CD4-positive, alpha-beta memory T cell (primary cell): ENCODE data around the gene RRAS2. TPM values are rescaled to one million over a fixed set of nuclear protein-coding genes. Genes with fewer than 3 reads are reported as not detected.

Experiments
- CTCF ChIA-PET: fragments of 350-600 bp; sonication (Branson Sonifier 250); formaldehyde crosslinking; loops from one replicate; lab custom pipeline; 2021; ENCODE audit warnings: inconsistent platforms; ENCODE audit not compliant: partially characterized antibody; lab: Charles Lee
- POLR2A ChIA-PET: fragments of 350-600 bp; sonication (Branson Sonifier 250); formaldehyde crosslinking; loops from one replicate; lab custom pipeline; 2021; ENCODE audit not compliant: partially characterized antibody; lab: Charles Lee
- DNase-seq, 5 donors: peaks; one replicate each; pipeline versions ENCODE4 v3.0.0 to v3.0.0-alpha.2; 2020 to 2022; ENCODE audit warnings: mixed read lengths in 1 of 5
- H3K27ac ChIP-seq: one replicate; pipeline ENCODE4 v1.7.0; 2013; ENCODE audit warnings: low read depth, low read length
- H3K27me3 ChIP-seq: 2 replicates; pipeline ENCODE4 v1.7.0; 2013; ENCODE audit warnings: mild to moderate bottlenecking, low read length, moderate library complexity; ENCODE audit not compliant: insufficient read depth
- H3K36me3 ChIP-seq: 2 replicates; pipeline ENCODE4 v1.7.0; 2013; ENCODE audit warnings: mild to moderate bottlenecking, low read length, moderate library complexity; ENCODE audit not compliant: insufficient read depth
- H3K4me1 ChIP-seq: 2 replicates; pipeline ENCODE4 v1.7.0; 2013; ENCODE audit warnings: mild to moderate bottlenecking, low read length, moderate library complexity; ENCODE audit not compliant: insufficient read depth
- H3K4me3 ChIP-seq, 2 donors: one replicate each; pipeline ENCODE4 v1.7.0; 2013; ENCODE audit warnings: low read length in 2 of 2, mild to moderate bottlenecking in 1 of 2
- H3K9me3 ChIP-seq, 2 donors: one replicate each; pipeline ENCODE4 v1.7.0; 2013; ENCODE audit warnings: low read length in 2 of 2, control low read depth in 1 of 2; ENCODE audit not compliant: control insufficient read depth in 1 of 2
- H3K27ac Mint-ChIP-seq, 7 donors: one replicate each; pipeline ENCODE4 v1.8.0; 2020 to 2021; ENCODE audit warnings: mixed read lengths in 7 of 7, mild to moderate bottlenecking in 6 of 7, inconsistent platforms in 3 of 7, moderate library complexity in 3 of 7
- H3K27me3 Mint-ChIP-seq, 2 donors: one replicate each; pipeline ENCODE4 v1.8.0; 2020 to 2021; ENCODE audit warnings: mixed read lengths in 2 of 2
- H3K36me3 Mint-ChIP-seq, 2 donors: one replicate each; pipeline ENCODE4 v1.8.0; 2020 to 2021; ENCODE audit warnings: mixed read lengths in 2 of 2, inconsistent platforms in 1 of 2, mild to moderate bottlenecking in 1 of 2
- H3K4me1 Mint-ChIP-seq, 4 donors: one replicate each; pipeline ENCODE4 v1.8.0; 2020 to 2021; ENCODE audit warnings: mixed read lengths in 4 of 4, mild to moderate bottlenecking in 1 of 4
- H3K4me3 Mint-ChIP-seq, 8 donors: one replicate each; pipeline ENCODE4 v1.8.0; 2020 to 2021; ENCODE audit warnings: mixed read lengths in 8 of 8, mild to moderate bottlenecking in 7 of 8, moderate library complexity in 6 of 8, inconsistent platforms in 3 of 8
- H3K9me3 Mint-ChIP-seq, 8 donors: one replicate each; pipeline ENCODE4 v1.8.0; 2020 to 2021; ENCODE audit warnings: mixed read lengths in 8 of 8, mild to moderate bottlenecking in 5 of 8, inconsistent platforms in 3 of 8, moderate library complexity in 1 of 8
- intact Hi-C: fragments of 100-400 bp; cut with micrococcal nuclease; formaldehyde crosslinking; loops from one replicate; pipeline ENCODE4 v1.15.1; 2023
- polyA plus RNA-seq, 2 donors: library from polyadenylated mRNA; unstranded; fragments of 300-500 nt; fragmentation: Illumina TruSeq; gene quantifications; one replicate each; pipeline ENCODE4 v1.2.3, GENCODE V29; 2021
- total RNA-seq, 2 experiments: library from RNA; stranded (reverse); gene quantifications; one replicate each; pipeline ENCODE4 v1.2.3, GENCODE V29; 2021

The RRAS2 gene
- total and polyA plus RNA-seq, 4 experiments from 2014 or later, result 11.4 to 12.5 (median 11.6) TPM

GRCh38 chr11:14322510-14322909 is 36.5 kb downstream of the RRAS2 start:
- H3K4me1 Mint-ChIP-seq, result peaks cover 38 to 82% (median 56%) of the 10 kb centered on the region in 4 donors
- no peak overlapping the region for H3K4me3 Mint-ChIP-seq
- no peaks in the 10 kb centered on the region for H3K27me3 ChIP-seq
- H3K27ac ChIP-seq, result no peak overlapping the region
- no peaks in the 10 kb centered on the region for H3K9me3 ChIP-seq
- H3K27ac Mint-ChIP-seq, result no peak overlapping the region
- POLR2A ChIA-PET, result no interaction called here
- H3K27me3 Mint-ChIP-seq, result no peaks in the 10 kb centered on the region
- CTCF ChIA-PET, result interaction anchor here (1.0 kb wide), 1 partner anchor 33 kb away, joined by 3 read pairs; no protein-coding TSS in a partner anchor
- H3K36me3 ChIP-seq, result no peaks in the 10 kb centered on the region
- no peaks in the 10 kb centered on the region for H3K9me3 Mint-ChIP-seq
- no peak overlapping the region for H3K4me3 ChIP-seq
- intact Hi-C loops, result no loop called here
- no peak for DNase-seq
- H3K36me3 Mint-ChIP-seq, result no peaks in the 10 kb centered on the region
- H3K4me1 ChIP-seq, result peaks cover 62% of the 10 kb centered on the region

GRCh38 chr11:14320020-14320419 is 39.0 kb downstream of the RRAS2 start:
- H3K4me1 Mint-ChIP-seq, result peaks cover 32 to 76% (median 58%) of the 10 kb centered on the region in 4 donors
- no peaks in the 10 kb centered on the region for H3K9me3 Mint-ChIP-seq
- H3K27ac Mint-ChIP-seq, result peak overlapping the region in 5 of 7 donors; percentile 4 to 63 (median 39)
- H3K4me3 Mint-ChIP-seq, result peak overlapping the region in 7 of 8 donors; percentile 0 to 73 (median 64)
- no peaks in the 10 kb centered on the region for H3K36me3 Mint-ChIP-seq
- Histone ChIP-seq H3K27ac (no peak overlapping the region), H3K4me3 (no peak overlapping the region), H3K9me3 (no peaks in the 10 kb centered on the region), H3K4me1 (peaks cover 43% of the 10 kb centered on the region), H3K36me3 (no peaks in the 10 kb centered on the region), H3K27me3 (no peaks in the 10 kb centered on the region)
- POLR2A ChIA-PET, result interaction anchor here (0.9 to 2.0 kb wide), 8 partner anchors 10 to 200 kb away, joined by 3 to 6 read pairs (median 4); partner anchors contain the start of genes COPB1 and PSMA1
- intact Hi-C loops, result no loop called here
- H3K27me3 Mint-ChIP-seq, result no peaks in the 10 kb centered on the region
- peak; percentile 58 to 63 (median 60) for DNase-seq
- CTCF ChIA-PET, result interaction anchor here (1.0 to 3.7 kb wide), 9 partner anchors 11 to 587 kb away, joined by 3 to 30 read pairs (median 5); no protein-coding TSS in a partner anchor

- Mint-ChIP-seq H3K4me3 (peak overlapping the region in 2 of 8 donors; percentile 12 to 35), H3K4me1 (peaks cover 32 to 78% (median 58%) of the 10 kb centered on the region in 4 donors), H3K9me3 (no peaks in the 10 kb centered on the region), H3K27me3 (no peaks in the 10 kb centered on the region), H3K36me3 (no peaks in the 10 kb centered on the region), H3K27ac (peak overlapping the region in 2 of 7 donors; percentile 17 to 37)
- Histone ChIP-seq H3K27me3 (no peaks in the 10 kb centered on the region), H3K4me3 (no peak overlapping the region), H3K36me3 (no peaks in the 10 kb centered on the region), H3K4me1 (peaks cover 45% of the 10 kb centered on the region), H3K27ac (no peak overlapping the region), H3K9me3 (no peaks in the 10 kb centered on the region)
- DNase-seq, result no peak
- CTCF ChIA-PET, result interaction anchor here (1.6 to 3.7 kb wide), 2 partner anchors 10 to 137 kb away, joined by 5 to 30 read pairs; no protein-coding TSS in a partner anchor
- intact Hi-C loops, result no loop called here
- POLR2A ChIA-PET, result interaction anchor here (0.5 kb wide), 1 partner anchor 200 kb away, joined by 3 read pairs; no protein-coding TSS in a partner anchor
Measured at GRCh38 chr11:14318581-14318981, 40.4 kb downstream of the RRAS2 start.

- POLR2A ChIA-PET, result no interaction called here
- no peaks in the 10 kb centered on the region for H3K9me3 ChIP-seq
- no peaks in the 10 kb centered on the region for H3K36me3 Mint-ChIP-seq
- no peaks in the 10 kb centered on the region for H3K27me3 ChIP-seq
- H3K4me1 Mint-ChIP-seq, result peaks cover 36 to 78% (median 60%) of the 10 kb centered on the region in 4 donors
- peak overlapping the region in 2 of 8 donors; percentile 0 to 21 for H3K4me3 Mint-ChIP-seq
- H3K27ac ChIP-seq, result no peak overlapping the region
- H3K36me3 ChIP-seq, result no peaks in the 10 kb centered on the region
- peaks cover 53% of the 10 kb centered on the region for H3K4me1 ChIP-seq
- intact Hi-C loops, result no loop called here
- peak overlapping the region in 2 of 7 donors; percentile 2 to 13 for H3K27ac Mint-ChIP-seq
- no peak overlapping the region for H3K4me3 ChIP-seq
- H3K9me3 Mint-ChIP-seq, result no peaks in the 10 kb centered on the region
- no peaks in the 10 kb centered on the region for H3K27me3 Mint-ChIP-seq
- DNase-seq, result no peak
- CTCF ChIA-PET, result interaction anchor here (1.6 to 3.7 kb wide), 2 partner anchors 9 to 138 kb away, joined by 5 to 30 read pairs; no protein-coding TSS in a partner anchor
Measured at GRCh38 chr11:14317659-14318325, 41.2 kb downstream of the RRAS2 start.

- no peaks in the 10 kb centered on the region for H3K36me3 ChIP-seq
- peaks cover 40% of the 10 kb centered on the region for H3K4me1 ChIP-seq
- no peaks in the 10 kb centered on the region for H3K9me3 ChIP-seq
- Mint-ChIP-seq H3K27ac (no peak overlapping the region), H3K4me3 (no peak overlapping the region), H3K36me3 (no peaks in the 10 kb centered on the region), H3K27me3 (no peaks in the 10 kb centered on the region), H3K9me3 (no peaks in the 10 kb centered on the region), H3K4me1 (peaks cover 29 to 60% (median 49%) of the 10 kb centered on the region in 4 donors)
- ChIA-PET POLR2A (no interaction called here), CTCF (interaction anchor here (1.1 to 4.3 kb wide), 3 partner anchors 10 to 139 kb away, joined by 3 to 30 read pairs (median 4); no protein-coding TSS in a partner anchor)
- intact Hi-C loops, result no loop called here
- H3K4me3 ChIP-seq, result no peak overlapping the region
- H3K27me3 ChIP-seq, result no peaks in the 10 kb centered on the region
- H3K27ac ChIP-seq, result no peak overlapping the region
- DNase-seq, result no peak
Measured at GRCh38 chr11:14315130-14315529, 43.9 kb downstream of the RRAS2 start.

- no peaks in the 10 kb centered on the region for H3K27me3 ChIP-seq
- no peak overlapping the region for H3K27ac Mint-ChIP-seq
- intact Hi-C loops, result no loop called here
- H3K4me3 ChIP-seq, result no peak overlapping the region
- POLR2A ChIA-PET, result no interaction called here
- H3K36me3 ChIP-seq, result no peaks in the 10 kb centered on the region
- no peak overlapping the region for H3K27ac ChIP-seq
- no peaks in the 10 kb centered on the region for H3K9me3 ChIP-seq
- H3K9me3 Mint-ChIP-seq, result no peaks in the 10 kb centered on the region
- CTCF ChIA-PET, result interaction anchor here (0.7 to 4.3 kb wide), 3 partner anchors 9 to 140 kb away, joined by 3 to 30 read pairs (median 16); no protein-coding TSS in a partner anchor
- H3K27me3 Mint-ChIP-seq, result no peaks in the 10 kb centered on the region
- H3K36me3 Mint-ChIP-seq, result no peaks in the 10 kb centered on the region
- peak overlapping the region in 1 of 8 donors; percentile 34 for H3K4me3 Mint-ChIP-seq
- H3K4me1 Mint-ChIP-seq, result peaks cover 22 to 51% (median 42%) of the 10 kb centered on the region in 4 donors
- DNase-seq, result no peak
- H3K4me1 ChIP-seq, result peaks cover 31% of the 10 kb centered on the region
Measured at GRCh38 chr11:14314127-14314526, 44.9 kb downstream of the RRAS2 start.
